Fibroblast of skin of back (primary cell): Measurements from ENCODE around the gene GPC1.

Experiments
- DNase-seq: peaks from one replicate; pipeline ENCODE4 v3.0.0-alpha.2; 2013

The GPC1 gene

DNA sequence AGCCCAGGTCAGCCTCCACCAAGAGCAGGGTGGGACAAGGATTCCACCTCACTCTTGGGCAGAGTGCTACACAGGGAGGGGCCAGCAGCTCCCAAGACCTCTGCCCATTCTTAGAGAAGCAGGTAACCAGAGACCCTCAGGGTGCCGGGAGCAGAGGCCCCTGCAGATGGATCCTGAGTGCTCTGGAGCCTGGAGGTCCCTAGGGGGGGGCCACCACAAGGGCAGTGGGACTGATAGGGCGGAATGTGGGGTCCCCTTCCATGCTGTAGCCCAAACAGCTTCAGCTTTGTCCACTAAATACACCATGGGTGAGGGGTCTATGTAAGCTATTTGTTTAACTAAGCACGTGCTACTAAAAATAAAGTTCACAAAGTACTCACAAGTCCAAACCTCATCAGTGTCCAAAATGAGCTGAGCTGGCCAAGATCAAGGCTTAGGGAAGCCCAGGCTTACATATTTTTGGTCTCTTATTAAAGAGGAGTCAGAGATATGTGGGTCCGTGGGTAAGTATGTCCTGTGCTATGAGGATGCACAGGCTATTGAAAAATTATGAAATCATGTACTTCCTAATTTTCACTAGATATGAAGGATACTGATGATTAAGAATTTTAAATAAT lies 21.5 kb upstream of the GPC1 start:
- DNase-seq: no peak

DNA sequence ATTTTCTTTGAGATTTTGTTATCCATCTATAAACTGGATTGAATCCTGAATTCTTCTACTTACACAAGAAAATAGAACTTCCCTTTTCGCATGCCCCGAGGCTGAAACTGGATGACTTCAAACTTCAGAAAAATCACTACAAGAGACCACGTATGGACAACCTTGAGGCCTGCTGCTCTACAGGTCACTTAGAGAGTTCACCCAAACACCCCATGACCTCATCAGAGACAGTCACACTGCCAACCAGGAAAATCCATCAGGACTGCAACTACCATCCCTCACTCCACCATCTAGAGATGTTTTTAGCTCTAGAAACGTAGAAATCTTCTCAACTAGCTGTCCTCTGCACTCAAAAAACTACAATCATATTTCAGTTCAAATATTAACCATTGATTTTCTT lies 18.6 kb upstream of the GPC1 start:
- DNase-seq: no peak

DNA sequence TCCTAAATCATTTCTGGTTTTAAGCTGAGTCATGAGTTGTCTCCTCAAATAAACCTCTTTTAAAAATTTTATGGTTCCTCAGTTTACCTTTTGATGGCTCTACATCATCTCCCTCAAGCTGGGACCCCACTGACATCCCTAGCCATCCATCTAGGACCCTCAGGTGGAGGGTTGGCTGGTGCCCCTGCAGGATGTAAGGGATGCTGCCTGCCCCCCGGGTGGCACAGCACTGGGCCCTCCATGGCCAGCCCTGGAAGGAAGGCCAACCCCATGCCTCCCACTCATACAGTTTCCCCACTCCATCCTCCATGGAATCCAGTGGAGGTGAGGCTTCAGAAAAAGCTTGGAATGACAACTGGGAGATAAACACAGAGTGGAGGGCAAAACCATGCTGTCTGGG lies 17.2 kb upstream of the GPC1 start:
- no peak for DNase-seq

DNA sequence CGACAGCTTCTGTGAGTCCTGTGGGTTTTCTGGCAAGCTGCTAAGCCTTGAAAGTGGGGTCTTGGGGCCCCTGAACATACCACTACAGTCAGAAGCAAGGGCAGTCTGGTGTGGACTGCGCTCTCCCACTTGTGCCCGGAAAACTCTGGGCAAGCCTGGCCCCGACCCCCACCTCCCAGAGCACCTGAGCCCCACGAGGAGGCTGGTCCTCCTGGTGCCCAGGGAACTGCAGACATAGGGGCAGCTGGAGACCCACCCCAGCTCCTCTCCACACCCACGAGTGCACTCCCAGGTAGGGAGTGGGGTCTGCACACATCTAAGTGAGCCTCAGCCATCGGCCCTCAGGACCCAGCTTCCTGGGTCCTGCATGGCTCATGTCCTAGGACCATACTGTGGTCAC lies 16.2 kb upstream of the GPC1 start:
- no peak for DNase-seq

DNA sequence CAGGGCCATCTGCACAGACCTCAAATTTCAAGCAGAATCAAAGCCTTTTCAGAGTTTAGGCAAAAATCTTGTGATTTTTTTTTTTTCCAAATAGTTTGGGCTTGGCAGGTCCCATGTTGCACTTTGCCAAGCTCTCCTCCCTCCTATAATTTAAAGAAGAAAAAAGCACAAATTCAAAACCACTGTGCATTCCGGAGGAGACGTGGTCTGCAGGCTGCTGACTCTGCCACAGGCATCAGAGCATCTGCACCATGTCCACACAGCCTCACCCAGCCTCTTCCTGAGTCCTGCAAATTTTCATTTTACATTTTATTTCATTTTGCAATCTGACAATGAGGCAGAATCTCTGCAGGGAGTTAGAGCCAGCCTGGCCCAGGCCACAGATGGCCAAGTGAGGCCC lies 15.7 kb upstream of the GPC1 start:
- DNase-seq: no peak

DNA sequence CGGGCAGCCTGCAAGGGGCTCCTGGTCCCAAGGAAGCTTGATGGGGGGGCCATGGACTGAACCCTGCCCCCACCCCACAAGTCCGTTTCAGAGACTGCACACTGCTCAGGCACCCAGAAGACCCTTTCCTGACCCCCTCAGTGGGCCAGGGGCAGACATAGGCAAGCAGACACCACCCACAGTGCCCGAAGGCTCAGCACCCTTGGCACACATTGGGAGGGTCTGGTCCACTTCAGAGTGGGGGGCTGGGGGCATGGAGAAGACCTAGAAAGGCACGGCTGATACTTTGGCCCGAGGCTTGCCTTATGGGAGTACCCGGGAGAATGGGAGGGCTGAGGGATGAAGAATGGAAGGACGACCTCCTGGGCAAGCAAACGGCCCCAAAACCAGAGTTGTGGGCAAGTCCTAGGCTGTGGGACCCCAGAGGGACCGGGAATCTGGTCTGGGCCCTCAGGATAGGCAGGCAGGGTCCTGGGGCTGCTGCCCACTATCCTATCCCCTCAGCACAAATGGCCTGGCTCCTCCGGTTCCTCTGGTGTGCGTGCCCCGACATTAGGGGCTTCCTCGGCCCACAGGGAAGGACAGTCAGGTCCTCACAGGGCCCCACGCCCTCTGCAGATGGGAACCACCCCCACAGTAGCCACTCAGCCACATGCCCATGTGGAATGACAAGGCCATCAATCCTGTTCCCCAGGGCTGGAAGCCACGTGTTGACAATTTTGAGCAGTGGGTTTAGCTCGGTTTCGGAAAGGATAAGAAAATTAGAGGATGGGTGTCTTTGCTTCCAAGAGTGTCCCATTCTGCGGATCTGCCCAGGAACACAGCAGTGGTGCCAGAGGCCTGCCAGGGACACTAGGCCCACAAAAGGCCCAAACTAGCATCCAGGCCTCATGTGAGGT lies 15.0 kb upstream of the GPC1 start:
- no peak for DNase-seq

DNA sequence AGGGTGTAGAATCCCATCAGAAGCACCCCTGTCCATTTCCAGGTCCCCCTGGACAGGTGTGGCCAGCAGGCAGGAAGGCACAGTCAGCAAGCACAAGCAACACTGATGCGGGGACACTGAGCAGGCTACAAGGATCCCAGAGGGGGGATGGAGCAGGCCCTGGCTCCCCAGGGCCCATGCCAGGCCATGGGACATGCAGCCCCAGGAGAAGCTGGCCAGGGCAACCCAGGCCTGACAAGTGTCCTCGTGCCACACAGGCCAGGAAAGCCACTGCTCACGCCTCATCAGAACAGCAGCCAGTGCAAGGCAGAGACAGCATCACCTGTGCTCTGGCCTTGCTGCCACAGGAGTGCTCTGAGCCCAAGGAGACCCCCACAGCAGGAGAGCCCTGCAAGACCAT lies 14.1 kb upstream of the GPC1 start:
- no peak for DNase-seq

DNA sequence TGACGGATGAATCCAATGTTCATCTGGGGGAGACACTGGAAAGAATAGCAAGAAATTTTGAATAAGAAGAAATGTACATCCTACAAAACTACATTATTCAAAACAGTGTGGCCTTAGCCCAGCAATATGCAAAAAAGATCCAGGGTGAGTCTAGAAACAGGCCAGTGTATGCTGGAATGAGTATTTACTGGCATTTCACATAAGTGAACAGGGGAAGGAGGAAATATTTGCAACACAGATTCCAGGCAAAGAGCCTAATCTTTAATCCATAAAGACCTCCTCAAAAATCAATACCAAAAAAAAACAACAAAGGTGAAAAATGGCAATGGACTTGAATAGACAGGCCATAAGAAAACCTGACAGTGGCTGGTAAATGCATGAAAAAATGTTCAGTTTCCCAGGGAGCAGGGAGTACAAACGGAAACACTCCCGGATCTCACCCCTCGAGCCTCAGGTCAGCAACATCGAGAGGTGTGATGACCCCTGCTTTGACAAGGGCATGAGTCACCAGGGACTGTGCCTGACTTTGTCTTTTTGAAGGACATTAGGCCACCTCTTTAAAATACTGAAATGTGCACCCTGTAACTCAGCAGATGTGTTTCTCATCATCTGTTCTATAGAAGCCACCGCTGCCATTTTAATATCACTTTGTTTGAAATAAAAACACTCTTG lies 12.7 kb upstream of the GPC1 start:
- no peak for DNase-seq

DNA sequence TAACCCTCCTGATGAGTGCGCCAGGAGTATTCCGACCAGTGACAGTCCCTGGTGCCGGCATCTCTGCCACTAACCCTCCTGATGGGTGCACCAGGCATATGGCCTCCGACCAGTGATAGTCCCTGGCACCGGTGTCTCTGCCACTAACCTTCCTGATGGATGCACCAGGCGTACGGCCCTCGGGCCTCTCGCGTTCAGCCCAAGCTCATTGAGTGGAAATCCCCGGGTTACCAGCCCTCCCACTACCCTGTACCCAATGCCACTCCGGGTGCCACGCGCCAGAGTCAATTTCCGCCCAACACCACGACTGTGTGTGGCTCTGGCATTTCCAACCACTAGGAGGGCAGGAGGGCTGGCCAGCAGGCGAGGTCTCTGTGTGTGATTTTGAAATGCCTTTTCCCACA lies 11.7 kb upstream of the GPC1 start:
- no peak for DNase-seq

DNA sequence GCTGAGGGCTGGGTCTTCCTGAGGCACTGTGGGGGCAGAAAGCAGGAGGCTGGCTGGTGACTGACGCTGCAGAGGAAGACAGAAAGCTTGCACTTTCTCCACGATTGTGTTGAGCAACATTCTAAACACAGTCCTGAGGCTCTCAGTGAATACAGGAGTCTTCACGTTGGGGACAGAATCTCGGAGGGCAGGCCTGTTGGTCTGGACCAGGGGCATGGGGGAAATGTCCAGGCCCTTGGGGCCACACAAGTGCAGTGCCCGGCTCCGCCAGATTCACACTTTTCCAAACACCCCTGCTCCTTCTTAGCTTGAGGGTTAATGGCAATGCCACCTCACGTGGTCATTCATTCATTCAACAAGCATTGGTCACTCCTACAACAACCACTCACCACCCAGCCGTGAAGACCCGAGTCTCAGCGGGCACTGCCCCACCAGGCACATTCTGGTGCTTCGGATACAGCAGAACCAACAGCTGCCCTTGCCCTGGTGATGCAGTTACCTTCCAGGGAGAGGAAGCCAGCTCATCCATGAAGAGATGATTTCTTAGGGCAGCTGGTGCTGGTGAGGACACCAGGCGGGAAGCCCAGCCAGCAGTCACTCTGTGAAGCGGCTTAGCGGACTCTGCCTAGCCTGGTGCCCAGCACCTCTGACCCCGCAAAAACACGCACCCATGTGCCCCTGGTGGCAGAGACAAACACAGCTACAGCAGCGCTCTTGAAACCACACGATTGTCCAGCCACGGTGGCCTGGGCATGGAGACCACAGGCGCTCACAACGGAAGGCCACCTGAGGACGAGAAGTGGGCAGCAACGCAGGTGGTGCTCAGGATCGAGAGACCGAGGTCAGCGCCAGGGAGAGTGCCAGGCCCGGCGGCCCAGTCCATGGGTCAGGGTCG lies 10.9 kb upstream of the GPC1 start:
- no peak for DNase-seq

DNA sequence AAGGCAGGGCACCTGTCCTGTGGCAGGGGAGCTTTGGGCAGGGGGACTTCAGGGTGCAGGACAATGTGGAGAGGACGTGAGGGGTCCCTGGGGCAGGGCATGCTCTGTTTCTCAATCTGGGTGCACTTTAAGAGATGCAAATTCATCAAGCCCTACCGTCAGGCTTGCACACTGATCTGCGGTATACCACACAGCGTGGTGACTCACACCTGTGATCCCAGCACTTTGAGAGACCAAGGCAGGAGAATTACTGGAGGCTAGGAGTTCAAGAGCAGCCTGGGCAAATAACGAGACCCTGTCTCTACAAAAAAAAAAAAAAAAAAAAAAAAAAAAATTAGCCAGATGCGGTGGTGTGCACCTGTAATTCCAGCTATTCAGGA lies 10.2 kb upstream of the GPC1 start:
- no peak for DNase-seq

DNA sequence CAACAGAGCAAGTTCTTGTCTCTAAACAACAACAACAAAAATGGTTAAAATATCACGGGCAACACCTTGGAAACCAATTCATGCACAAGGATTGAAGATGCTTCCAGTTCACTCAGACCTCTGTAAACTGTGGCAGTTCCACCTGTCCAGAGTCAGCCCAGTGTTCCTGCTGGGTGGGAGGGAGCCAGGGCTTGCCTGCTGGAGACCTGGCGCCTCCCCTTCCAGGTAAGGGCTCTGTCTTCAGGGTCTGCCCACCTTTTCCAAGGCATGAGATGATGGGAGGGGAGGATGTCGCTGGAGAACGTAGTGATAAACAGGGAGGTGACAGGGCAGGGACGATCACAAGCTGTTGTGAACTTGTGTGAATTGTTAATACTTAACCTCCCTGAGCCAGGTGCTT lies 9.8 kb upstream of the GPC1 start:
- DNase-seq: no peak

DNA sequence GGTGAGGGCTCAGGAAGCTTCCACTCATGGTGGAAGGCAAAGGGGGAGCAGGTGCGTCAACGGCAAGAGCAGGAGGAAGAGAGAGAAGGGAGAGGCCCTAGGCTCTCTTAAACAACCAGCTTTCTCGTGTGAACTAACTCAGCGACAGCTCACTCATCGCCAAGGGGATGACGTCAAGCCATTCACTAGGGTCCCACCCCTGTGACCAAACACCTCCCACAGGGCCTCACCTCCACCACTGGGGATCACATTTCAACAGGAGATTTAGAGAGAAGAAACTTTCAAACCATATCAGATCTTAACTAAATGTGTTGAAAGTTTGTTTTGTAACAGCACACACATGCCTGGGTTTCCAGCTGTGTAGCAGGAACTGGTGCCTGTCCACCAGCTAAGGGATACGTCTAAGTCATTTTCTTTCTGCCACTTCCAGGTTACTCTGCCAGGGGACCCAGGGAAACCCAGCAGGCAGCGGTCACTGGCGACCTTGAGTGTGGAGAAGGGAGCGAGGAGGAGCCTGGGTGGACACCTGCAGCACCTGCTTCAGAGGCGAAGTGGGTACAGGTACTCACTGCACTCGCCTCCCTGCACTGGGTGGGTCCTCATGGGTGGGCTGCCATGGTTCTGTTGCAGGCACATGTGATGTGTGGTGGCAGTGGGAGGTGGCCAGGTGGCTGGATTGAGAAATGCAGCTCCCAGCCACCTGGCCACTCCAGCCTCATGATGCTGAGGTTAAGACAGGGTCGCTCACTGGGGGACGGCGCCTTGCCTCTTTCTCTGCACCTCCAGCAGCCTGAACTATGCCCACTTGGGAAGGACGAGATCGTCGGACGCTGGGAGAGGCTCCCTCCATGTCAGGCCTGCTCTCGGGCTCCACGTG lies 8.4 kb upstream of the GPC1 start:
- DNase-seq: peak; percentile 29

DNA sequence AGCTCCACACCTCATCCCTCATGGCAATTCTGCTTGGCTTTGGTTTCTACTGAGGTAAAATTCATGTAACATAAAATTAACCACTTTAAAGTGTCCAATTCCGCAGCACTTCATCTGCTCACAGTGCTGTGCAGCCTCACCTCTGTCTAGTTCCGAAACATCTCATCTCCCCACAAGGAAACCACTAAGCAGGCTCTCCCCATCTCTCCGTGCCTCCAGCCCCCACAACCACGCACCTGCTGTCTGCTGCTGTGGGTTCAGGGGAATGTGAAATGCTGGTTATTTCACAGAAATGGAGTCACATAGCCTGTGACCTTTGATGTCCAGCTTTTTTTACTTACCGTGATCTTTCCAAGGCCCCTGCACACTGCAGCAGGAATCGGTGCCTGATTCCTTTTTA lies 7.7 kb upstream of the GPC1 start:
- no peak for DNase-seq

DNA sequence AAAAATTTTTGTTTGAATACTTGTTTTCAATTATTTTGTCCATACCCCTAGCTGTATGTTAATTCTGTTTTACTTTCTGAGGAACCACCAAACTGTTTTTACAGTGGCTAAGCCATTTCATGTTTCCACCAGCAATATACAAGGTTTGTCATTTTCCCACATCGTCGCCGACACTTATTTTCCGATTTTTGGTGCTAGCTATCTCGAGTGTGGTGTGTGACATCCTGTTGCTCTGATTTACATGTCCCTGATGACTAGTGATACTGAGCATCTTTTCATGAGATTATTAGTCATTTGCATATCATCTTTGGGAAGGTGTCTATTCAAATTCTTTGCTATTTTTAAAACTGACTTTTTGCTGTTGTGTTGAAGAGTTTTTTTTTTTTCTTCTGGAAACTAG lies 7.2 kb upstream of the GPC1 start:
- no peak for DNase-seq

DNA sequence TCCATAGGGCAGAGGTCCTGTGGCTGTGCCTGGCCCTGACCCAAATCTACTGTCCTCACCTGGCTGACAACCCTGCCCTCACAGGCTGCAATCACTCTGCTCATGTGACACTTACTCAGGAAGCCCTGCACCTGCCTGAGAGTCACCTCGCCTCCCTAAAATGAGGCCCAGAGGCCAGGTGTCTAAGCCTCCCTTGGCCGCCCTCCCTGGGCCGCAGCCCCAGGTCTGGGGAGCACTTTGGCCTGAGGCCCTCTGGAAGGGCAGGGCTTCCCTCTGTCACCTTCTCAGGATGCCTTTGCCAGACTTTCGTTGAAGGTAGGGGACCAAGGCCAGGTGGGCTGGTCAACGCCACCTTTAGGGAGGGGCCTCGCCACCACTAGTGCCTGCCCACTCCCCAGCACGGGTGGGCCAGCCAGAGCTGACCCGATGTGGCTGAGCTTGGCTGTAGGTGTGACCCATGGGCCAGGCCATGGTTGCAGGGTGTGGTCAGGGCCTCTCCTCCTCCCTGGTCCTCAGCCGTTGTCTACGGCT lies 6.1 kb upstream of the GPC1 start:
- DNase-seq: no peak

DNA sequence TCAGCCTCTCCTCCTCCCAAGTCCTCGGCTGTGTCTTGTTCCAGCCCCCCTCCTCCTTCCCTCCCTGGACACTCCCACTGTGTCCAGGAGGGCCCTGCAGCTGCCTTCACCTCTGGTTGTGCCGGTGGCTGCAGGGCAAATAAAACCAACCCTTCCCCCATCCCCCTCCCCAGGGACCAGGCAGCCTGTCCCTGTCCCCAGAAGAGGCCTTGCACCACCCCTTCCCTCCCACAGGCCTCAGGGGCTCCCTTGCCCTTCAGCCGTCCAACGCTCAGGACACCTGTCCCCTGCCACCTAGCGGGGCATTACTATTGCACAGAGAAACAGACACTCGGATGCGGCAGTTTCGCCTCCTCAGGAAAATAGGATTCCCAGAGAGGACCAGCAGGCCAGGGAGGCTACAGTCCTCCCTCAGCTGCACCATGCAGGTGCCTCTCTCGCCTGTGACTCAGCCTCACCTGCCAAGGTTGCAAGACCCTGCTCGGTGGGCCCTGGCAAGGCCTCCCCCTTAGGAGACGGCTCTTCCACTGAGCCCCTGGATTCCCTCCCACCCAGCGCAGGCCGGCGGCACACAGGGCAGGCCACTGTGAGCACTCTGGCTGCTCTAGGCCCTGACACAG lies 5.5 kb upstream of the GPC1 start:
- DNase-seq: no peak

DNA sequence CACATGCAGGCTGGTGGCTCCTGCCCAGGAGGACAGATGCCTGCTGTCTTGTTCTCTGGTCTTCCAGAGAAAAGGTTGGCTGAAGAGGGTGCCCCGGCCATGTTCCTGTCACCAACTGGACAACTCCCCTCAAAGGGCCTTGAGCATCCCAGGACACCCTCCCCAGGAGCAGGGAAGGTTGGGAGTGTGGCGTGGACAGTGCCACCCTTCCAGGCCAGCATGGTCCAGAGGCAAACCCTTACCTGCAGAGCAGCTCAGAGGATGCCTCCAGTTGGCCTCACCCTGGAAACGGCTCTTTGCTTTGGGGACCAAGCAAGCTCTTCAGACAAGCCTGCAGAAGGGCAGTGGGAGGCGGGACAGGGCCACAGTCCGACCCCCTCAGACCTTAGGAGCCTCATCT lies 4.9 kb upstream of the GPC1 start:
- no peak for DNase-seq

DNA sequence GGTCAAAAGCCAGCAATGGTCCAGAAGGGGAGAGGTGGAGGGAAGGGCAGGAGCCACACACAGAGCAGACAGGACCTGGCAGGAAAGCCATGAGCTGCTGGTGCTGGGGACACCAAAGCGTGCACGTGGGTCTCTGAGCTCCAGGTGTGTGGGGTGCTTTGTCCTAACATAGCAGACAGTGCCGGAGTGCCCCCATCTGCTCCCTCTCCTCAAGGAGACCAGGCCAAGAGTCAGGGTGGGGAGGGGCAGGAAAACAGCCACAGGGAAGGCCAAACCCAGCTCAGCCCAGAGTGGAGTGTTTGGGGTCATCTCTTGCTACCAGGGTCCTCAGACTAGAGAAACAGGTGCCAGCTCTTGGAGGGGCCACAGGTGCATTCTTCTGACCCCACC lies 4.2 kb upstream of the GPC1 start:
- DNase-seq: no peak

DNA sequence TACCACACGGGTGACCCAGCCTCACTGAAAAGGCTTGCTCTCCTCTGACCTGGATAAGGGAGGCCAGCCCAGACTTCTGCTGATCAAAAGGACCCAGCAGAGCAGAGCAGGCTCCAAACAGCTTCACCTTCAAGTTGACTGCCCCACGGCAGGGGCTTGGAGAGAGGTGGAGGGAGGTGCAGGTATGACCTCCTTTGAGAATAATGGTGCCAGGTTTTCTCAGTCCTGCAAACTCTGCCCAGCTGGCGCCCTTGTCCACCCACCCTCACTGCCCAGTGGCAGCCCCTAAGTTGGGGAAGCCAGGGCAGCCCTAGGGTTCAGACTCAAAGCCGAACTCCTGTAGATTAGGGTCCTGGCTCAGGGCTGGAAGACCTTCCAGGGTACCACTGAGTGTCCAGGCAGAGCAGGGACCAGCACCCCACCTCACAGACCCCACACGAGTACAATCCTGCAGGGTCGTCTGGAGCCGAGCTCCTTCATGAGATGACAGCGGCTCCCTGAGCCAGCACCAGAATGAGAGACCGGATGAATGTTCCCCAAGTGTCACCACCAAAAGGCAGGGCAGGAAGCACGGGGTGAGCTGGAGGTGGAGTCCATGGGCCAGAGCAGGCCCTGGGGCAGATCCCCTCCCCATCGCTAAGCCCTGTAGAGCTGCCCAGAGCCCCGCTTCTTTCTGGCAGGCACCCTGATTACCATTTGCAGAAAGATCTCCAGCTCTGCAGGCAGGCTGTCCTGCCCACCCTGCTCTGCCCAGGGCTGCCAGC lies 3.6 kb upstream of the GPC1 start:
- no peak for DNase-seq
